BLaER1 treated with 17β-estradiol and CSF1 and Interleukin-3, amounts not matched to agents 10 nM and 100 nM (cell line): ENCODE data around the gene CHMP6.
A peak's percentile ranks its signal among the peaks of the same experiment; 100 is the strongest.
"Not testable (repeated sequence)": the region's sequence is repeated elsewhere in the genome, so short reads cannot be mapped to it uniquely, and the experiment has no call there.

ENCODE experiments used
- H3K27ac ChIP-seq, 11 experiments: shearing (Covaris generic); formaldehyde crosslinking; 2 replicates each; pipeline ENCODE4 v1.8.1; 2022
- H3K27me3 ChIP-seq, 11 experiments: shearing (Covaris generic); formaldehyde crosslinking; 2 replicates each; pipeline ENCODE4 v1.8.1; 2022
- H3K36me3 ChIP-seq, 11 experiments: shearing (Covaris generic); formaldehyde crosslinking; 2 replicates each; pipeline ENCODE4 v1.8.1; 2022
- H3K4me1 ChIP-seq, 10 experiments: shearing (Covaris generic); formaldehyde crosslinking; 2 replicates each; pipeline ENCODE4 v1.8.1; 2022
- H3K4me2 ChIP-seq, 11 experiments: shearing (Covaris generic); formaldehyde crosslinking; 2 replicates each; pipeline ENCODE4 v1.8.1; 2022
- H3K4me3 ChIP-seq, 10 experiments: shearing (Covaris generic); formaldehyde crosslinking; 2 replicates each; pipeline ENCODE4 v1.8.1; 2022
- H3K9ac ChIP-seq, 11 experiments: shearing (Covaris generic); formaldehyde crosslinking; 2 replicates each; pipeline ENCODE4 v1.8.1; 2022
- H3K9me3 ChIP-seq, 11 experiments: shearing (Covaris generic); formaldehyde crosslinking; replicated peaks in 1 of 11; 2 replicates each; pipeline ENCODE4 v1.8.1; 2022
- H4K20me1 ChIP-seq, 11 experiments: shearing (Covaris generic); formaldehyde crosslinking; 2 replicates each; pipeline ENCODE4 v1.8.1; 2022
- Cebpa-rat ChIP-seq, 11 experiments: shearing (Covaris generic); IDR thresholded peaks; 2 replicates each; pipeline ENCODE4 v1.8.1; 2022

Gene CHMP6

GRCh38 chr17:81012574-81013447 lies 21.2 kb downstream of the CHMP6 start:
- peaks cover 20 to 45% (median 39%) of the 10 kb centered on the region in 11 experiments for H3K9me3 ChIP-seq
- H3K4me3 ChIP-seq: no peak overlapping the region
- H3K27me3 ChIP-seq: peaks cover 0 to 8% (median 3%) of the 10 kb centered on the region in 11 experiments; a peak in 7 of 22 replicates
- H3K36me3 ChIP-seq: peaks cover 0 to 4% (median 0%) of the 10 kb centered on the region in 11 experiments; a peak in 1 of 22 replicates
- no peak for TF ChIP-seq Cebpa-rat (IDR thresholded peaks at IDR 0.05)
- H3K4me1 ChIP-seq: peaks cover 15 to 27% (median 19%) of the 10 kb centered on the region in 10 experiments
- H4K20me1 ChIP-seq: no peaks in the 10 kb centered on the region
- no peak overlapping the region for H3K9ac ChIP-seq
- peak overlapping the region in 4 of 11 experiments; percentile 45 to 62 (median 60); a peak in 6 of 22 replicates for H3K4me2 ChIP-seq
- no peak overlapping the region for H3K27ac ChIP-seq

GRCh38 chr17:81013642-81014041 lies 22.0 kb downstream of the CHMP6 start:
- no peak overlapping the region for H3K4me3 ChIP-seq
- H3K36me3 ChIP-seq: peaks cover 0 to 4% (median 0%) of the 10 kb centered on the region in 11 experiments; a peak in 1 of 22 replicates
- peaks cover 23 to 36% (median 27%) of the 10 kb centered on the region in 10 experiments for H3K4me1 ChIP-seq
- H3K4me2 ChIP-seq: peak overlapping the region in 7 of 11 experiments; percentile 8 to 62 (median 45); a peak in 10 of 22 replicates
- H4K20me1 ChIP-seq: no peaks in the 10 kb centered on the region
- no peak overlapping the region for H3K9ac ChIP-seq
- no peaks in the 10 kb centered on the region; a peak in 1 of 22 replicates for H3K27me3 ChIP-seq
- no peak for TF ChIP-seq Cebpa-rat (IDR thresholded peaks at IDR 0.05)
- peaks cover 20 to 45% (median 39%) of the 10 kb centered on the region in 11 experiments for H3K9me3 ChIP-seq
- no peak overlapping the region for H3K27ac ChIP-seq

- no peak overlapping the region for H3K27ac ChIP-seq
- TF ChIP-seq Cebpa-rat (IDR thresholded peaks at IDR 0.05): no peak
- H3K9ac ChIP-seq: no peak overlapping the region
- H3K4me3 ChIP-seq: no peak overlapping the region
- no peaks in the 10 kb centered on the region for H4K20me1 ChIP-seq
- H3K36me3 ChIP-seq: peaks cover 0 to 4% (median 0%) of the 10 kb centered on the region in 11 experiments; a peak in 1 of 22 replicates
- H3K4me2 ChIP-seq: no peak overlapping the region
- H3K9me3 ChIP-seq: peaks cover 20 to 43% (median 36%) of the 10 kb centered on the region in 11 experiments
- peaks cover 23 to 41% (median 33%) of the 10 kb centered on the region in 10 experiments for H3K4me1 ChIP-seq
- no peaks in the 10 kb centered on the region for H3K27me3 ChIP-seq
These were observed 23.5 kb downstream of the CHMP6 start for GRCh38 chr17:81015136-81015535.

- Histone ChIP-seq H3K27me3 (no peaks in the 10 kb centered on the region), H3K27ac (no peak overlapping the region), H3K4me1 (peaks cover 32 to 46% (median 36%) of the 10 kb centered on the region in 10 experiments), H3K4me3 (no peak overlapping the region), H3K9ac (no peak overlapping the region), H3K9me3 (peaks cover 8 to 28% (median 23%) of the 10 kb centered on the region in 11 experiments), H3K36me3 (no peaks in the 10 kb centered on the region; a peak in 1 of 22 replicates), H4K20me1 (no peaks in the 10 kb centered on the region), H3K4me2 (no peak overlapping the region)
- no peak for TF ChIP-seq Cebpa-rat (IDR thresholded peaks at IDR 0.05)
These were observed 24.9 kb downstream of the CHMP6 start for GRCh38 chr17:81016575-81016974.

GRCh38 chr17:81017330-81017729 lies 25.7 kb downstream of the CHMP6 start:
- Histone ChIP-seq H3K9me3 (peaks cover 3 to 21% (median 17%) of the 10 kb centered on the region in 11 experiments; a peak in 20 of 22 replicates), H3K4me3 (peak overlapping the region in 4 of 10 experiments; percentile 52 to 65 (median 54); a peak in 6 of 20 replicates), H3K4me1 (peaks cover 32 to 46% (median 36%) of the 10 kb centered on the region in 10 experiments), H3K27ac (peak overlapping the region in 5 of 11 experiments; percentile 58 to 81 (median 74); a peak in 8 of 22 replicates), H3K4me2 (peak overlapping the region; percentile 70 to 95 (median 90)), H3K9ac (peak overlapping the region in 2 of 11 experiments; percentile 75 to 76; a peak in 1 of 22 replicates)
- not testable (repeated sequence) for H3K36me3 ChIP-seq, H3K27me3 ChIP-seq, H4K20me1 ChIP-seq

- Histone ChIP-seq H3K9ac (peak overlapping the region; percentile 48 to 76 (median 70); a peak in 21 of 22 replicates), H4K20me1 (no peaks in the 10 kb centered on the region), H3K27me3 (peaks cover 0 to 2% (median 0%) of the 10 kb centered on the region in 11 experiments; a peak in 1 of 22 replicates), H3K4me1 (peaks cover 32 to 46% (median 35%) of the 10 kb centered on the region in 10 experiments), H3K27ac (peak overlapping the region; percentile 21 to 81 (median 68); a peak in 21 of 22 replicates), H3K9me3 (peaks cover 3 to 17% (median 14%) of the 10 kb centered on the region in 11 experiments; a peak in 19 of 22 replicates), H3K4me2 (peak overlapping the region; percentile 70 to 95 (median 90)), H3K4me3 (peak overlapping the region; percentile 32 to 65 (median 52)), H3K36me3 (no peaks in the 10 kb centered on the region)
- no peak for TF ChIP-seq Cebpa-rat (IDR thresholded peaks at IDR 0.05)
These were observed 26.6 kb downstream of the CHMP6 start for GRCh38 chr17:81018044-81018802.

- H3K9me3 ChIP-seq: peaks cover 3 to 17% (median 14%) of the 10 kb centered on the region in 11 experiments; a peak in 19 of 22 replicates
- peaks cover 26 to 41% (median 34%) of the 10 kb centered on the region in 10 experiments for H3K4me1 ChIP-seq
- no peak overlapping the region for H3K4me3 ChIP-seq
- peak overlapping the region in 10 of 11 experiments; percentile 70 to 95 (median 90); a peak in 19 of 22 replicates for H3K4me2 ChIP-seq
- H4K20me1 ChIP-seq: peaks cover 0 to 3% (median 0%) of the 10 kb centered on the region in 11 experiments; a peak in 2 of 22 replicates
- H3K27ac ChIP-seq: no peak overlapping the region
- H3K27me3 ChIP-seq: peaks cover 0 to 9% (median 3%) of the 10 kb centered on the region in 11 experiments; a peak in 8 of 22 replicates
- TF ChIP-seq Cebpa-rat (IDR thresholded peaks at IDR 0.05): no peak
- no peaks in the 10 kb centered on the region for H3K36me3 ChIP-seq
- peak overlapping the region in 1 of 11 experiments; percentile 9; a peak in 1 of 22 replicates for H3K9ac ChIP-seq
These were observed 28.2 kb downstream of the CHMP6 start for GRCh38 chr17:81019563-81020442.

- Histone ChIP-seq H3K27ac (no peak overlapping the region), H4K20me1 (peaks cover 0 to 3% (median 0%) of the 10 kb centered on the region in 11 experiments; a peak in 2 of 22 replicates), H3K4me1 (peaks cover 26 to 41% (median 34%) of the 10 kb centered on the region in 10 experiments), H3K9ac (no peak overlapping the region), H3K36me3 (no peaks in the 10 kb centered on the region), H3K9me3 (peaks cover 3 to 17% (median 14%) of the 10 kb centered on the region in 11 experiments; a peak in 19 of 22 replicates), H3K4me2 (peak overlapping the region in 6 of 11 experiments; percentile 12 to 58 (median 30); a peak in 10 of 22 replicates), H3K4me3 (no peak overlapping the region), H3K27me3 (peaks cover 5 to 14% (median 9%) of the 10 kb centered on the region in 11 experiments; a peak in 20 of 22 replicates)
- TF ChIP-seq Cebpa-rat (IDR thresholded peaks at IDR 0.05): no peak
These were observed 28.8 kb downstream of the CHMP6 start for GRCh38 chr17:81020443-81020766.
